Activated naive CD4-positive, alpha-beta T cell treated with anti-CD3 and anti-CD28 coated beads, Interleukin-2, amount 10 ng/mL, durations not matched to agents 7 days and 5 days (primary cell): Measurements from ENCODE around the gene ATG16L1.

Source experiments
- CTCF ChIA-PET: fragments of 350-600 bp; sonication (Branson Sonifier 250); formaldehyde crosslinking; loops from one replicate; lab custom pipeline; 2021; ENCODE audit warnings: antibody characterized with exemption; lab: Charles Lee
- DNase-seq: peaks from one replicate; pipeline ENCODE4 v3.0.0-alpha.2; 2020
- H3K27ac Mint-ChIP-seq: one replicate; pipeline ENCODE4 v1.8.0; 2021; ENCODE audit warnings: mild to moderate bottlenecking, moderate library complexity, mixed read lengths
- H3K27me3 Mint-ChIP-seq: one replicate; pipeline ENCODE4 v1.8.0; 2021; ENCODE audit warnings: mild to moderate bottlenecking, mixed read lengths
- H3K36me3 Mint-ChIP-seq: one replicate; pipeline ENCODE4 v1.8.0; 2021; ENCODE audit warnings: mixed read lengths
- H3K4me1 Mint-ChIP-seq: one replicate; pipeline ENCODE4 v1.8.0; 2021; ENCODE audit warnings: mixed read lengths
- H3K4me3 Mint-ChIP-seq: one replicate; pipeline ENCODE4 v1.8.0; 2021; ENCODE audit warnings: mild to moderate bottlenecking, moderate library complexity, mixed read lengths
- H3K9me3 Mint-ChIP-seq: one replicate; pipeline ENCODE4 v1.8.0; 2021; ENCODE audit warnings: mixed read lengths

Gene ATG16L1

GRCh38 chr2:233218836-233219235, 32.6 kb upstream of the ATG16L1 start:
- Mint-ChIP-seq H3K4me3 (no peak overlapping the region), H3K4me1 (no peaks in the 10 kb centered on the region), H3K36me3 (no peaks in the 10 kb centered on the region), H3K27me3 (no peaks in the 10 kb centered on the region), H3K27ac (no peak overlapping the region), H3K9me3 (no peaks in the 10 kb centered on the region)
- CTCF ChIA-PET: interaction anchor here (1.2 kb wide), 1 partner anchor 13 kb away, joined by 5 read pairs; no protein-coding TSS in a partner anchor
- DNase-seq: no peak

GRCh38 chr2:233219848-233220247, 31.6 kb upstream of the ATG16L1 start:
- CTCF ChIA-PET: no interaction called here
- Mint-ChIP-seq H3K27ac (no peak overlapping the region), H3K36me3 (no peaks in the 10 kb centered on the region), H3K27me3 (peaks cover 4% of the 10 kb centered on the region), H3K9me3 (no peaks in the 10 kb centered on the region), H3K4me1 (no peaks in the 10 kb centered on the region), H3K4me3 (no peak overlapping the region)
- DNase-seq: no peak

- H3K36me3 Mint-ChIP-seq: no peaks in the 10 kb centered on the region
- peaks cover 9% of the 10 kb centered on the region for H3K27me3 Mint-ChIP-seq
- no peak for DNase-seq
- CTCF ChIA-PET: no interaction called here
- H3K27ac Mint-ChIP-seq: no peak overlapping the region
- no peak overlapping the region for H3K4me3 Mint-ChIP-seq
- H3K4me1 Mint-ChIP-seq: no peaks in the 10 kb centered on the region
- H3K9me3 Mint-ChIP-seq: no peaks in the 10 kb centered on the region
These were observed 30.0 kb upstream of the ATG16L1 start for GRCh38 chr2:233221378-233222063.

GRCh38 chr2:233223059-233223894, 28.2 kb upstream of the ATG16L1 start:
- no peak overlapping the region for H3K4me3 Mint-ChIP-seq
- CTCF ChIA-PET: no interaction called here
- H3K4me1 Mint-ChIP-seq: no peaks in the 10 kb centered on the region
- H3K27me3 Mint-ChIP-seq: peaks cover 14% of the 10 kb centered on the region
- DNase-seq: no peak
- H3K36me3 Mint-ChIP-seq: no peaks in the 10 kb centered on the region
- H3K27ac Mint-ChIP-seq: no peak overlapping the region
- no peaks in the 10 kb centered on the region for H3K9me3 Mint-ChIP-seq

- H3K9me3 Mint-ChIP-seq: no peaks in the 10 kb centered on the region
- peaks cover 6% of the 10 kb centered on the region for H3K4me1 Mint-ChIP-seq
- H3K36me3 Mint-ChIP-seq: no peaks in the 10 kb centered on the region
- no peak for DNase-seq
- CTCF ChIA-PET: no interaction called here
- H3K27me3 Mint-ChIP-seq: peaks cover 14% of the 10 kb centered on the region
- no peak overlapping the region for H3K27ac Mint-ChIP-seq
- no peak overlapping the region for H3K4me3 Mint-ChIP-seq
These were observed 26.0 kb upstream of the ATG16L1 start for GRCh38 chr2:233225230-233226068.

- H3K36me3 Mint-ChIP-seq: no peaks in the 10 kb centered on the region
- H3K4me3 Mint-ChIP-seq: no peak overlapping the region
- peaks cover 14% of the 10 kb centered on the region for H3K27me3 Mint-ChIP-seq
- peaks cover 18% of the 10 kb centered on the region for H3K4me1 Mint-ChIP-seq
- no peaks in the 10 kb centered on the region for H3K9me3 Mint-ChIP-seq
- DNase-seq: no peak
- H3K27ac Mint-ChIP-seq: no peak overlapping the region
- CTCF ChIA-PET: no interaction called here
These were observed 24.9 kb upstream of the ATG16L1 start for GRCh38 chr2:233226511-233227031.

GRCh38 chr2:233227346-233227978, 24.0 kb upstream of the ATG16L1 start:
- Mint-ChIP-seq H3K4me3 (no peak overlapping the region), H3K9me3 (no peaks in the 10 kb centered on the region), H3K27ac (no peak overlapping the region), H3K27me3 (peaks cover 14% of the 10 kb centered on the region), H3K36me3 (no peaks in the 10 kb centered on the region), H3K4me1 (peaks cover 24% of the 10 kb centered on the region)
- DNase-seq: no peak
- CTCF ChIA-PET: interaction anchor here (0.6 kb wide), 1 partner anchor 23 kb away, joined by 3 read pairs; no protein-coding TSS in a partner anchor

- Mint-ChIP-seq H3K9me3 (no peaks in the 10 kb centered on the region), H3K27ac (no peak overlapping the region), H3K27me3 (peaks cover 14% of the 10 kb centered on the region), H3K36me3 (no peaks in the 10 kb centered on the region), H3K4me3 (no peak overlapping the region), H3K4me1 (peaks cover 29% of the 10 kb centered on the region)
- CTCF ChIA-PET: interaction anchor here (1.4 kb wide), 1 partner anchor 174 kb away, joined by 4 read pairs; no protein-coding TSS in a partner anchor
- no peak for DNase-seq
These were observed 23.1 kb upstream of the ATG16L1 start for GRCh38 chr2:233228376-233228775.

- DNase-seq: no peak
- Mint-ChIP-seq H3K36me3 (peaks cover 11% of the 10 kb centered on the region), H3K9me3 (peaks cover 6% of the 10 kb centered on the region), H3K27me3 (no peaks in the 10 kb centered on the region), H3K27ac (peak overlapping the region; percentile 86), H3K4me3 (no peak overlapping the region), H3K4me1 (peaks cover 63% of the 10 kb centered on the region)
- CTCF ChIA-PET: interaction anchor here (0.6 to 2.0 kb wide), 2 partner anchors 17 to 160 kb away, joined by 3 to 9 read pairs; no protein-coding TSS in a partner anchor
These were observed 17.7 kb upstream of the ATG16L1 start for GRCh38 chr2:233233618-233234230.

GRCh38 chr2:233234264-233234663, 17.2 kb upstream of the ATG16L1 start:
- no peak overlapping the region for H3K4me3 Mint-ChIP-seq
- peaks cover 11% of the 10 kb centered on the region for H3K9me3 Mint-ChIP-seq

GRCh38 chr2:233234996-233235395, 16.5 kb upstream of the ATG16L1 start:
- peaks cover 18% of the 10 kb centered on the region for H3K36me3 Mint-ChIP-seq
- peaks cover 74% of the 10 kb centered on the region for H3K4me1 Mint-ChIP-seq
- peaks cover 15% of the 10 kb centered on the region for H3K9me3 Mint-ChIP-seq
- H3K4me3 Mint-ChIP-seq: no peak overlapping the region
- no peaks in the 10 kb centered on the region for H3K27me3 Mint-ChIP-seq
- peak overlapping the region; percentile 39 for H3K27ac Mint-ChIP-seq
- CTCF ChIA-PET: interaction anchor here (0.6 to 2.0 kb wide), 5 partner anchors 11 to 181 kb away, joined by 3 to 9 read pairs (median 4); no protein-coding TSS in a partner anchor
- DNase-seq: no peak

More at GRCh38 chr2:233234264-233234663, 17.2 kb upstream of the ATG16L1 start:
- peak overlapping the region; percentile 86 for H3K27ac Mint-ChIP-seq
- H3K36me3 Mint-ChIP-seq: peaks cover 17% of the 10 kb centered on the region
- CTCF ChIA-PET: interaction anchor here (0.6 to 2.0 kb wide), 4 partner anchors 12 to 161 kb away, joined by 3 to 9 read pairs (median 4); no protein-coding TSS in a partner anchor
- peaks cover 68% of the 10 kb centered on the region for H3K4me1 Mint-ChIP-seq
- H3K27me3 Mint-ChIP-seq: no peaks in the 10 kb centered on the region
- peak; percentile 35 for DNase-seq

- Mint-ChIP-seq H3K4me1 (peaks cover 72% of the 10 kb centered on the region), H3K36me3 (peaks cover 21% of the 10 kb centered on the region), H3K9me3 (peaks cover 15% of the 10 kb centered on the region), H3K27ac (no peak overlapping the region), H3K27me3 (no peaks in the 10 kb centered on the region), H3K4me3 (no peak overlapping the region)
- CTCF ChIA-PET: interaction anchor here (1.8 to 2.0 kb wide), 2 partner anchors 15 to 182 kb away, joined by 5 to 9 read pairs; no protein-coding TSS in a partner anchor
- DNase-seq: no peak
These were observed 15.5 kb upstream of the ATG16L1 start for GRCh38 chr2:233235977-233236376.
